Measurements from ENCODE around the gene GRIP2.

GRCh38 chr3:14448756-14449727 is 91.1 kb downstream of the GRIP2 start:
- TF ChIP-seq POLR2AphosphoS5 (IDR thresholded peaks at IDR 0.05) (no peak), EP300 (conservative IDR thresholded peaks at IDR 0.05; ENCODE audit: poor library complexity, severe bottlenecking) (no peak)
